Measurements from ENCODE around the gene DAB2IP. TPM values are rescaled to one million over a fixed set of nuclear protein-coding genes. Genes with fewer than 3 reads are reported as not detected.

DAB2IP gene
- total RNA-seq, 1 experiment from 2014 or later, result 31.0 TPM

DNA sequence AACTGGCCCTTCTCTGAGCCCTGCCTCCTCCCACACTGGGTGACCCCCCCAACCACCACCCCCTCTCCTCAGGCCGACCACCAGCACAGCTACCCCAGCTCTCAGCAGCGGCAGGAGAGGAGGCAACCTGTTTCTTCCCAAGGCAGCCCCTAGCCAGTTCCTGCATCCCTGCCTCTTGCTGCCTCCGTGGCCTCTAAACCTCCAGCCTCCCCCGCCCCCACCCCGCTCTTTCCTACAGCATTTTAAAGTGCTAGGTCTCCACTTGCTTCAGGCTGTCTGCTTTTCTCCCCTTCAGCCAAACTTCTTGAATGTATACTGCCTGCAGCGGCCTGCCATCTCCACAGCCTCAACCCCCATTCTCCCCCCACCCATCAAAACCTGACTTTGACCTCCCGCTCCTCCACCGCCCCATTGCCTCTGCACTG is 135.6 kb downstream of the DAB2IP start (continued):
- TF ChIP-seq, protein P1, sequence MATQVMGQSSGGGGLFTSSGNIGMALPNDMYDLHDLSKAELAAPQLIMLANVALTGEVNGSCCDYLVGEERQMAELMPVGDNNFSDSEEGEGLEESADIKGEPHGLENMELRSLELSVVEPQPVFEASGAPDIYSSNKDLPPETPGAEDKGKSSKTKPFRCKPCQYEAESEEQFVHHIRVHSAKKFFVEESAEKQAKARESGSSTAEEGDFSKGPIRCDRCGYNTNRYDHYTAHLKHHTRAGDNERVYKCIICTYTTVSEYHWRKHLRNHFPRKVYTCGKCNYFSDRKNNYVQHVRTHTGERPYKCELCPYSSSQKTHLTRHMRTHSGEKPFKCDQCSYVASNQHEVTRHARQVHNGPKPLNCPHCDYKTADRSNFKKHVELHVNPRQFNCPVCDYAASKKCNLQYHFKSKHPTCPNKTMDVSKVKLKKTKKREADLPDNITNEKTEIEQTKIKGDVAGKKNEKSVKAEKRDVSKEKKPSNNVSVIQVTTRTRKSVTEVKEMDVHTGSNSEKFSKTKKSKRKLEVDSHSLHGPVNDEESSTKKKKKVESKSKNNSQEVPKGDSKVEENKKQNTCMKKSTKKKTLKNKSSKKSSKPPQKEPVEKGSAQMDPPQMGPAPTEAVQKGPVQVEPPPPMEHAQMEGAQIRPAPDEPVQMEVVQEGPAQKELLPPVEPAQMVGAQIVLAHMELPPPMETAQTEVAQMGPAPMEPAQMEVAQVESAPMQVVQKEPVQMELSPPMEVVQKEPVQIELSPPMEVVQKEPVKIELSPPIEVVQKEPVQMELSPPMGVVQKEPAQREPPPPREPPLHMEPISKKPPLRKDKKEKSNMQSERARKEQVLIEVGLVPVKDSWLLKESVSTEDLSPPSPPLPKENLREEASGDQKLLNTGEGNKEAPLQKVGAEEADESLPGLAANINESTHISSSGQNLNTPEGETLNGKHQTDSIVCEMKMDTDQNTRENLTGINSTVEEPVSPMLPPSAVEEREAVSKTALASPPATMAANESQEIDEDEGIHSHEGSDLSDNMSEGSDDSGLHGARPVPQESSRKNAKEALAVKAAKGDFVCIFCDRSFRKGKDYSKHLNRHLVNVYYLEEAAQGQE (IDR thresholded peaks at IDR 0.05; ENCODE audit: low read depth), result no peak
- no peak for TF ChIP-seq ZFX (IDR thresholded peaks at IDR 0.05)

DNA sequence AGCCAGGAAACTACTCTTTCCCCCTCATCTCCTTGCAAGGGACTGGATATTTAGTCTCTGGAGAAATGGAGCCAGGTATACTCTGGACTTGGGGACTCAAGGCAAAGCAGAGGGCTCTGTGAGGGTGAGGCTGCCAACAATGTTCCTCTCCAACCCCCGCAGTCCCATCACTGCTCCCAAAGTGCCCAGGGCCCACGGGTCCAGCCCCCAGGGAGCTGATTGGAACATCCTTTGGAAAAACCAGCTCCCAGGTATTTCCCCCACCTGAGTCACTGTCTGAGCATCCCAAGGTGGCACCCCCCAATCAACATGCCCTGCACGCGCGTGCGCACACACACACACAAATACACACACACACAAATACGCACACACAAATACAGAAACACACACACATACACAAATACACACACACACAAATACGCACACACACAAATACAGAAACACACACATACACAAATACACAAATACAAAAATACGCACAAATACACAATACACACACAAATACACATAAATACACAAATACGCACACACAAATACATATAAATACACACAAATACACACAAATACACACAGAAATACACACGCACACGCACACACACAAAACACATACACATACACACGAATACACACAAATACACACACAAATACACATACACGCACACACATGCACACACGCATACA is 137.4 kb downstream of the DAB2IP start:
- Histone ChIP-seq H3K9me2 (ENCODE audit: insufficient read depth) (no peaks in the 10 kb centered on the region), H3K4me3 (replicated peaks in 1 of 2; ENCODE audit: low read depth in 1 of 2, low read length in 2 of 2) (no peak overlapping the region), H3K4me1 (ENCODE audit: control insufficient read depth in 1 of 2, insufficient read depth in 2 of 2, low read length in 2 of 2) (no peaks in the 10 kb centered on the region), H3K4me2 (ENCODE audit: low read length) (no peak overlapping the region), H3K9ac (ENCODE audit: low read length) (no peak overlapping the region), H4K20me1 (ENCODE audit: insufficient read depth) (no peaks in the 10 kb centered on the region), H3K27ac (ENCODE audit: low read depth, low read length) (no peak overlapping the region), H3K9me3 (ENCODE audit: control insufficient read depth in 1 of 2, insufficient read depth in 1 of 2, low read depth in 1 of 2, low read length in 2 of 2) (no peaks in the 10 kb centered on the region), H3K27me3 (ENCODE audit: insufficient read depth, low read length) (no peaks in the 10 kb centered on the region), H3K36me3 (ENCODE audit: control insufficient read depth in 1 of 2, insufficient read depth in 2 of 2, low read length in 2 of 2) (no peaks in the 10 kb centered on the region), H2AFZ (ENCODE audit: low read depth, low read length, poor library complexity, severe bottlenecking) (no peak overlapping the region), H3K79me2 (ENCODE audit: insufficient read depth, low read length) (no peaks in the 10 kb centered on the region)
- no peak for DNase-seq (ENCODE audit: low read depth, low spot score)
- ChIA-PET POLR2A (no interaction called here), RAD21 (ENCODE audit: low non-redundant PET in 1 of 2, low total read pairs in 2 of 2, uncharacterized antibody in 2 of 2, unreplicated experiment in 2 of 2) (no interaction called here), CTCF (no interaction called here)
- no peak for ATAC-seq
- intact Hi-C loops (cut with micrococcal nuclease), result no loop called here
- TF ChIP-seq SIN3A (IDR thresholded peaks at IDR 0.05; ENCODE audit: low read depth) (no peak), CEBPB (IDR thresholded peaks at IDR 0.05; ENCODE audit: low read depth) (no peak), CBX3 (IDR thresholded peaks at IDR 0.05; ENCODE audit: low read depth) (no peak), JUND (IDR thresholded peaks at IDR 0.05) (no peak), EZH2 (IDR thresholded peaks at IDR 0.05) (no peak), YY1 (IDR thresholded peaks at IDR 0.05; ENCODE audit: extremely low read depth, insufficient replicate concordance, low read depth, low read length) (no peak), ZNF274 (IDR thresholded peaks at IDR 0.05; ENCODE audit: low read depth, low read length) (no peak), EGR1 (IDR thresholded peaks at IDR 0.05; ENCODE audit: low read depth) (no peak), ZFX (IDR thresholded peaks at IDR 0.05) (no peak), TCF7L2 (IDR thresholded peaks at IDR 0.05; ENCODE audit: borderline replicate concordance, extremely low read depth, insufficient read depth, insufficient read length) (no peak), POLR2AphosphoS5 (IDR thresholded peaks at IDR 0.05; ENCODE audit: low read depth, low read length) (no peak), RAD21 (IDR thresholded peaks at IDR 0.05; ENCODE audit: low read depth) (no peak)
- TF ChIP-seq, protein P2, sequence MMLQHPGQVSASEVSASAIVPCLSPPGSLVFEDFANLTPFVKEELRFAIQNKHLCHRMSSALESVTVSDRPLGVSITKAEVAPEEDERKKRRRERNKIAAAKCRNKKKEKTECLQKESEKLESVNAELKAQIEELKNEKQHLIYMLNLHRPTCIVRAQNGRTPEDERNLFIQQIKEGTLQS (IDR thresholded peaks at IDR 0.05), result no peak
- no TSS peak for BruUV-seq (replicated peaks)

All from HCT116 (cell line).